ENCODE measurements around the gene CACNG4. TPM values are rescaled to one million over a fixed set of nuclear protein-coding genes. Genes with fewer than 3 reads are reported as not detected.

The CACNG4 gene
- polyA plus RNA-seq, 3 donors: not detected

DNA sequence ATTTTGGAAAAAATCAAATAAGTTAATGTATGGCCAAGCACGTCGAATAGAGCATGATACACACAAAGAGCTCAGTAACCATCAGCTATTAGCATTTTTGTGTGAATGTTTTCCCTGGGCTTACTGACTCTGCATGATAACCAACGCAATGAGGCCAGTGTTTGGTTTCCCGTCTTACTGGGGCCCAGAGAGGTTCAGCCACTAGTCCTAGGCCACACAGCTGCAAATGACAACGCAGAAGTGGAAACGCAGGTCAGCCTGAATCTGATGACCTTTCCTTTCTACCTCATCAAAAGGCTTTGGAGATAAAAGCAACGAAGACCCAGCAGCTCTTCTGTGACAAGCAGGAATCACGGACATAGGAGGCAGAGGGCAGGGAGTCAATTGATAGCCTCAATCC, 7.2 kb upstream of the CACNG4 start:
- intact Hi-C loops (cut with micrococcal nuclease): no loop called here
- H3K27ac Mint-ChIP-seq: no peak overlapping the region
- peaks cover 10 to 17% (median 16%) of the 10 kb centered on the region in 3 donors for H3K27me3 Mint-ChIP-seq (ENCODE audit: low read depth in 3 of 3)
- Histone ChIP-seq H2AFZ (ENCODE audit: insufficient read depth, low read depth, low read length, poor library complexity, severe bottlenecking) (no peak overlapping the region), H3K27me3 (ENCODE audit: control insufficient read depth in 2 of 2, insufficient read depth in 2 of 2, low read length in 2 of 2) (peaks cover 2 to 6% of the 10 kb centered on the region in 2 donors), H3K79me2 (ENCODE audit: insufficient read depth, low read length) (no peaks in the 10 kb centered on the region), H3K4me2 (replicated peaks; ENCODE audit: extremely low read depth, low read length, poor library complexity, severe bottlenecking) (no peak overlapping the region), H3K9me3 (replicated peaks in 1 of 2; ENCODE audit: control insufficient read depth in 1 of 2, insufficient read depth in 1 of 2, low read length in 2 of 2) (no peaks in the 10 kb centered on the region), H3K36me3 (replicated peaks in 1 of 2; ENCODE audit: control insufficient read depth in 1 of 2, insufficient read depth in 2 of 2, low read length in 2 of 2) (no peaks in the 10 kb centered on the region), H3K4me3 (replicated peaks in 1 of 3; ENCODE audit: low read depth in 2 of 3, low read length in 3 of 3) (no peak overlapping the region), H3K27ac (ENCODE audit: low read depth in 1 of 2, low read length in 2 of 2) (no peak overlapping the region), H3K9ac (ENCODE audit: insufficient read depth, low read length, poor library complexity, severe bottlenecking) (no peak overlapping the region), H3K4me1 (ENCODE audit: control insufficient read depth in 1 of 2, insufficient read depth in 2 of 2, low read length in 2 of 2) (no peaks in the 10 kb centered on the region), H4K20me1 (ENCODE audit: insufficient read depth, low read length) (no peaks in the 10 kb centered on the region)
- no peaks in the 10 kb centered on the region for H3K9me3 Mint-ChIP-seq
- no peaks in the 10 kb centered on the region for H3K4me1 Mint-ChIP-seq
- 92% methylated on average over 6 of the region's 8 CpGs for WGBS (ENCODE audit: insufficient coverage)
- no peak for TF ChIP-seq CTCF (IDR thresholded peaks at IDR 0.05)
- H3K4me3 Mint-ChIP-seq: no peak overlapping the region
- no peaks in the 10 kb centered on the region for H3K36me3 Mint-ChIP-seq
- DNase-seq: no peak

- Histone ChIP-seq H3K79me2 (ENCODE audit: insufficient read depth, low read length) (no peaks in the 10 kb centered on the region), H3K27me3 (ENCODE audit: control insufficient read depth in 2 of 2, insufficient read depth in 2 of 2, low read length in 2 of 2) (peaks cover 6 to 13% of the 10 kb centered on the region in 2 donors), H3K9me3 (replicated peaks in 1 of 2; ENCODE audit: control insufficient read depth in 1 of 2, insufficient read depth in 1 of 2, low read length in 2 of 2) (no peaks in the 10 kb centered on the region), H3K27ac (ENCODE audit: low read depth in 1 of 2, low read length in 2 of 2) (no peak overlapping the region), H3K36me3 (replicated peaks in 1 of 2; ENCODE audit: control insufficient read depth in 1 of 2, insufficient read depth in 2 of 2, low read length in 2 of 2) (no peaks in the 10 kb centered on the region), H2AFZ (ENCODE audit: insufficient read depth, low read depth, low read length, poor library complexity, severe bottlenecking) (no peak overlapping the region), H3K4me3 (replicated peaks in 1 of 3; ENCODE audit: low read depth in 2 of 3, low read length in 3 of 3) (no peak overlapping the region), H3K4me1 (ENCODE audit: control insufficient read depth in 1 of 2, insufficient read depth in 2 of 2, low read length in 2 of 2) (no peaks in the 10 kb centered on the region), H3K9ac (ENCODE audit: insufficient read depth, low read length, poor library complexity, severe bottlenecking) (no peak overlapping the region), H3K4me2 (replicated peaks; ENCODE audit: extremely low read depth, low read length, poor library complexity, severe bottlenecking) (no peak overlapping the region), H4K20me1 (ENCODE audit: insufficient read depth, low read length) (no peaks in the 10 kb centered on the region)
- no peak for DNase-seq
- H3K27ac Mint-ChIP-seq: no peak overlapping the region
- no peaks in the 10 kb centered on the region for H3K4me1 Mint-ChIP-seq
- intact Hi-C loops (cut with micrococcal nuclease): no loop called here
- H3K4me3 Mint-ChIP-seq: no peak overlapping the region
- TF ChIP-seq CTCF (IDR thresholded peaks at IDR 0.05): no peak
- WGBS (ENCODE audit: insufficient coverage): 95% methylated on average over 11 of the region's 16 CpGs
- H3K27me3 Mint-ChIP-seq (ENCODE audit: low read depth in 3 of 3): peaks cover 17 to 24% (median 23%) of the 10 kb centered on the region in 3 donors
- H3K36me3 Mint-ChIP-seq: no peaks in the 10 kb centered on the region
- no peaks in the 10 kb centered on the region for H3K9me3 Mint-ChIP-seq
Observed at GRCh38 chr17:66957951-66958579, 6.4 kb upstream of the CACNG4 start.

Data from CD14-positive monocyte (primary cell).